Eye (tissue), 1 donor: ENCODE data around the gene NR0B1.

Experiments
- DNase-seq: peaks from one replicate; pipeline ENCODE4 v3.0.0-alpha.2; 2015

Gene NR0B1

GRCh38 chrX:30270639-30271038, 38.6 kb downstream of the NR0B1 start:
- no peak for DNase-seq

GRCh38 chrX:30262763-30263162, 46.4 kb downstream of the NR0B1 start:
- no peak for DNase-seq

GRCh38 chrX:30261012-30261411, 48.2 kb downstream of the NR0B1 start:
- DNase-seq: no peak

- no peak for DNase-seq
Observed at GRCh38 chrX:30259927-30260326, 49.3 kb downstream of the NR0B1 start.
